Activated B cell treated with CpG ODN at 0.5 μM for 24 hours (primary cell): ENCODE results near the gene DYRK1A. TPM values are rescaled to one million over a fixed set of nuclear protein-coding genes. Genes with fewer than 3 reads are reported as not detected.
A peak's percentile ranks its signal among the peaks of the same experiment; 100 is the strongest.
"Not testable (repeated sequence)": the region's sequence is repeated elsewhere in the genome, so short reads cannot be mapped to it uniquely, and the experiment has no call there.

Experiments used
- ATAC-seq: fragments of 200-7000 bp; cut with Tn5 transposase; one replicate; pipeline ENCODE4 v1.10.0; 2021; ENCODE audit warnings: low read depth, mild to moderate bottlenecking, moderate library complexity
- CTCF ChIA-PET: fragments of 350-600 bp; sonication (Branson Sonifier 250); formaldehyde crosslinking; loops from one replicate; lab custom pipeline; 2021; ENCODE audit warnings: antibody characterized with exemption; lab: Charles Lee
- POLR2A ChIA-PET: fragments of 350-600 bp; sonication (Branson Sonifier 250); formaldehyde crosslinking; loops from one replicate; lab custom pipeline; 2021; ENCODE audit warnings: antibody characterized with exemption; lab: Charles Lee
- DNase-seq: peaks from one replicate; pipeline ENCODE4 v3.0.0; 2022
- H3K27ac Mint-ChIP-seq: one replicate; pipeline ENCODE4 v1.8.0; 2020; ENCODE audit warnings: mixed read lengths
- H3K27me3 Mint-ChIP-seq: one replicate; pipeline ENCODE4 v1.8.0; 2021; ENCODE audit warnings: mixed read lengths
- H3K36me3 Mint-ChIP-seq: one replicate; pipeline ENCODE4 v1.8.0; 2021; ENCODE audit warnings: low read depth, mixed read lengths
- H3K4me1 Mint-ChIP-seq: one replicate; pipeline ENCODE4 v1.8.0; 2021; ENCODE audit warnings: mixed read lengths
- H3K4me3 Mint-ChIP-seq: one replicate; pipeline ENCODE4 v1.8.0; 2020; ENCODE audit warnings: mild to moderate bottlenecking, mixed read lengths
- H3K9me3 Mint-ChIP-seq: one replicate; pipeline ENCODE4 v1.8.0; 2020; ENCODE audit warnings: mixed read lengths
- CTCF ChIP-seq: fragments of 200-600 bp; IDR thresholded peaks from one replicate; pipeline ENCODE4 v1.8.0; 2022; ENCODE audit warnings: antibody characterized with exemption, mild to moderate bottlenecking
- intact Hi-C: fragments of 100-400 bp; cut with micrococcal nuclease; formaldehyde crosslinking; loops from one replicate; pipeline ENCODE4 v1.15.1; 2024
- total RNA-seq: library from RNA; stranded (reverse); gene quantifications from 2 replicates; pipeline ENCODE4 v1.2.3, GENCODE V29; 2022

DYRK1A gene
- 93.4 and 99.9 TPM in 2 replicates for total RNA-seq

GRCh38 chr21:37366482-37367316, at the start of gene DYRK1A:
Gene DYRK1A (plus strand): TSS chr21:37366773. CDS start chr21:37420375, 53,602 bp downstream.
- H3K4me1 Mint-ChIP-seq: peaks cover 52% of the 10 kb centered on the region
- peak within 1 kb of the TSS; percentile 99 for H3K4me3 Mint-ChIP-seq
- intact Hi-C loops: loop anchor here (1.0 to 10.0 kb wide), 9 partner anchors 69 to 1816 kb away; partner anchors contain the start of genes HLCS, PIGP, PSMG1 and TTC3
- POLR2A ChIA-PET: interaction anchor here (0.6 to 2.9 kb wide), 24 partner anchors 8 to 1817 kb away, joined by 3 to 82 read pairs (median 4); partner anchors contain the start of genes MORC3, PSMG1 and VPS26C
- H3K36me3 Mint-ChIP-seq: peaks cover 10% of the 10 kb centered on the region
- CTCF ChIA-PET: no interaction called here
- H3K27ac Mint-ChIP-seq: peak within 1 kb of the TSS; percentile 99
- peak; percentile 97 for DNase-seq
- no peak for TF ChIP-seq CTCF
- no peaks in the 10 kb centered on the region for H3K9me3 Mint-ChIP-seq
- peak; percentile 82 for ATAC-seq
- no peaks in the 10 kb centered on the region for H3K27me3 Mint-ChIP-seq

- no peak for ATAC-seq
- H3K4me3 Mint-ChIP-seq: no peak overlapping the region
- ChIA-PET POLR2A (no interaction called here), CTCF (no interaction called here)
- no peak for DNase-seq
- peaks cover 6% of the 10 kb centered on the region for H3K9me3 Mint-ChIP-seq
- TF ChIP-seq CTCF: no peak
- intact Hi-C loops: no loop called here
- no peak overlapping the region for H3K27ac Mint-ChIP-seq
- H3K27me3 Mint-ChIP-seq: peaks cover 2% of the 10 kb centered on the region
- H3K4me1 Mint-ChIP-seq: no peaks in the 10 kb centered on the region
- peaks cover 2% of the 10 kb centered on the region for H3K36me3 Mint-ChIP-seq
Observed at GRCh38 chr21:37319551-37319950, 47.0 kb upstream of the DYRK1A start.

GRCh38 chr21:37322084-37322483, 44.5 kb upstream of the DYRK1A start:
- no peak overlapping the region for H3K4me3 Mint-ChIP-seq
- ATAC-seq: no peak
- TF ChIP-seq CTCF: no peak
- peaks cover under 1% of the 10 kb centered on the region for H3K27me3 Mint-ChIP-seq
- H3K27ac Mint-ChIP-seq: no peak overlapping the region
- no peaks in the 10 kb centered on the region for H3K36me3 Mint-ChIP-seq
- peaks cover 4% of the 10 kb centered on the region for H3K9me3 Mint-ChIP-seq
- ChIA-PET CTCF (no interaction called here), POLR2A (no interaction called here)
- DNase-seq: no peak
- intact Hi-C loops: no loop called here
- H3K4me1 Mint-ChIP-seq: no peaks in the 10 kb centered on the region

- no peak for TF ChIP-seq CTCF
- Mint-ChIP-seq H3K27ac (no peak overlapping the region), H3K4me3 (no peak overlapping the region), H3K36me3 (no peaks in the 10 kb centered on the region), H3K9me3 (peaks cover 3% of the 10 kb centered on the region), H3K27me3 (no peaks in the 10 kb centered on the region), H3K4me1 (no peaks in the 10 kb centered on the region)
- DNase-seq (no peak), ATAC-seq (no peak)
- ChIA-PET CTCF (no interaction called here), POLR2A (no interaction called here)
- intact Hi-C loops: no loop called here
Observed at GRCh38 chr21:37324558-37324957, 42.0 kb upstream of the DYRK1A start.

GRCh38 chr21:37328147-37328546, 38.4 kb upstream of the DYRK1A start:
- DNase-seq, CTCF ChIA-PET, ATAC-seq: not testable (repeated sequence)

More at GRCh38 chr21:37328147-37328546, 38.4 kb upstream of the DYRK1A start:
- intact Hi-C loops, POLR2A ChIA-PET, H3K9me3 Mint-ChIP-seq, H3K27me3 Mint-ChIP-seq, H3K27ac Mint-ChIP-seq, H3K4me3 Mint-ChIP-seq, H3K36me3 Mint-ChIP-seq, H3K4me1 Mint-ChIP-seq: not testable (repeated sequence)
